T1000 (cell line): ENCODE data around the gene ABCG1.

Experiments
- DNase-seq: peaks from one replicate; lab custom pipeline; 2025; ENCODE audit warnings: mixed read lengths; lab: John Stamatoyannopoulos, UW

ABCG1 gene

DNA sequence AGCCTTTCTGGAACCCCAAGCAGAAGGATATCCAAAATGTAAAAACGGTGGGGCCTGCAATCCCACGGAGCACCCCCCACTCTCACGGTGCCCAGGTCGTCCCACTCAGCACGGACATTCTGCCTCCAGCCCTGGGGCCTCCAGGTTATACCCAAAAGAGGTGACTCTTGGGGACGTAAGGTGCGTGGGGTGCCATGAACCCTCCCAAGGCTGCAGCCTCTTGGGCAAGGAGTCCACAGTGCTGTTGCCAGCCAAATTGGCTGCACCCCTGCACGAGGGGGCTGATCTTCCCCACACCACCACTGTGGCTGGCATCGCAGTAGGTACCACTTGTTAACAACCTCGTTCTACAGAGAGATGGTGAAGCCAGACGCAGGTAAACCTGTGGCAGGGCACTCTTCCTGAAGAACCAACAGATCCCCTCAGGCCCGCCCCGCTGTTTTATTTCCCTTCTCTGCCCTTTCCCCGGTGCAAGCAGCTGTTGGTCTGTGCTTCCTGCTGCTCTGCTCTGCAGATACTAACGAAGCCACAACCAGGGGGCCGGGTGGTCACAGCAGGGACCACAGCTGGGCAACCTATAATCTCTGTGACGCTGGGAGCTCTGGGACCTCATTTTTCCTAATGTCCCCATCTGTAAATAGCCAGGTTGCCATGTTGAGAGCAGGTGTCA, 87.6 kb downstream of the ABCG1 start:
- no peak for DNase-seq

- no peak for DNase-seq
These were observed 88.2 kb downstream of the ABCG1 start for GRCh38 chr21:42307106-42307505.

DNA sequence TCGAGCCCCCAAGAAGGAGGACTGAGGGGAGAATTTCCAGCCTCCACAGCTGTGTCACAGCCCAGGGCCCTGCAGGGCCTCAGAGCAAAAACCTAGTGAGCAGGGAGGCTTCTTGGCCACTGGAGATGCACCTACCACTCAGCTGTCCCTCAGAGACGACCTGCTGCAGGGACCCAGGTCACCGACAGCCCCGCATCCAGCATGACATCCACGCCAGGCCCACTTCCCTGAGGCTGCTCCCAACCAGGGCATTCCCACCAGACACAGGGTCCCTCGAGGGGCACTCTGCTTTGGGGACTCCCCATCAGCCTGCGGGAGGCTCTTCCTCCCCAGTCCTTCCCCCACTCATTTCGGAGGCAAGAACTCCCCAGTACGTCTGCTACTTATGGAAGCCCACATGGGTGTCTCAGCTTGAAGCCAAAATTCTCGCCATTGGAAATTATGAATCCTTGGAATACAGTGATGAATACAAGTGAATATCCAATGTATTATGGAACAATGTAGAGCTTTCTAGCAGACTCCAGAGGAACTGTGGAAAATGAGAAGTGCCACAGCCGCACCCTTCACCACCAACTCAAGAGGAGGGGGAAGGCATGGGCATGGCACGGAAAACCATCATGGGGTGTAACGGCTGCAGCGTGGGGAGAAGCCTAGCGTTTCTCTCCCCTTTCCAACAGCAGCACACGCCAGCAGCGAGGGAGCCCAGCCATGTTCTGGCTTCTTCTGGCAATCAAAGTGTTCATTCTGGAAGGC, 89.4 kb downstream of the ABCG1 start:
- no peak for DNase-seq

- no peak for DNase-seq
These were observed 90.2 kb downstream of the ABCG1 start for GRCh38 chr21:42308914-42309752.

DNA sequence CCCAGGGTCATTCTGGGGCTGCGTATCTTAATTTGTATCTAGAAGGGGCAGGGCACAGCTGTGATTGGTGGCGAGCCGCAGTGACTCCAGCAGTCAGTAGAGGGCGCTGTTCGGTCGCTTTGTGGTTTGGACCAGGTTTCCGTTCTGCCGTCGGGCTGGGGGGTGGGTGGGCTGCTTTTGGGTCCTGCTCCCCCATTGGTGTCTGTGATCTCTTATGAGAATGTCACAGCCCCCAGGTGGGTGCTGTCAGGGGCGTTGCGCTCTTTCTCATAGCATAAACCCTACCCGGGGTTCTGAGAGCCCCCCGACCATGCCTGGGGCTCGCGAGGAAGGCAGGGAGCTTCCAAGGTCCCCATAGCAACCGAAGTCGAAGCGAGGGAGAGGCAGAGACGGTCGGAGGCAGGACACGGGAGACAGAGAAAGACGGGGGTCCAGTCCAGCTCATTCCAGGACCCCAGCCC, 90.8 kb downstream of the ABCG1 start:
- DNase-seq, result no peak

DNA sequence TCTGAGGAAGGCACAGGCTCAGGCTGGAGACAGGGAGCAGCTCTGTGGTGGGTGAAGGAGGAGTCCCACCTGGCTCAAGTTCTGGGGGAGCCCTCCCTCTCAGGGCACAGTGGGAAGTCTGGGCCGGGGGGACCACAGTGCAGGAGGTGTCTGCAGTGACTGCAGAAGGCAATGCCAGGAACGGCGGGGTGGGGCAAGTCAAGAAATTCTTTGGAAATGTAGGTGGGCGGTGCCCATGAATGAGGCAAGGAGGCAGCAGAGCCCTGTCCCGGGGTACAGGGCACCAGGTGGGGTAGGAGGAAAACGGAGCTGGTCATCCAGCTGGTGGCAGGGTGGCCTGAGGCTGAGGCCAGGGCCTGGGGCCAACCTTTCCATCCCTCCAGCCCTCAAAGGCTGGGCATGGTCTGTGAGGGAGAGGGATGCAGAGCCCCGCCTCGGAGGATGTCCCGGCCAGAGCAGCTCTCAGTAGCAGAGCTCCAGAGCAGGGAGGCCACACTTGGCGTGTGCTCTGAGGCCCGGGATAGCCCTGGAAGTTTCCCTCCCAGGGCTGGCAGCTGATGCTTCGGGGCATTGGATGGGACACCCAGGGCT, 91.6 kb downstream of the ABCG1 start:
- no peak for DNase-seq

GRCh38 chr21:42311160-42311559, 92.2 kb downstream of the ABCG1 start:
- DNase-seq, result no peak

DNA sequence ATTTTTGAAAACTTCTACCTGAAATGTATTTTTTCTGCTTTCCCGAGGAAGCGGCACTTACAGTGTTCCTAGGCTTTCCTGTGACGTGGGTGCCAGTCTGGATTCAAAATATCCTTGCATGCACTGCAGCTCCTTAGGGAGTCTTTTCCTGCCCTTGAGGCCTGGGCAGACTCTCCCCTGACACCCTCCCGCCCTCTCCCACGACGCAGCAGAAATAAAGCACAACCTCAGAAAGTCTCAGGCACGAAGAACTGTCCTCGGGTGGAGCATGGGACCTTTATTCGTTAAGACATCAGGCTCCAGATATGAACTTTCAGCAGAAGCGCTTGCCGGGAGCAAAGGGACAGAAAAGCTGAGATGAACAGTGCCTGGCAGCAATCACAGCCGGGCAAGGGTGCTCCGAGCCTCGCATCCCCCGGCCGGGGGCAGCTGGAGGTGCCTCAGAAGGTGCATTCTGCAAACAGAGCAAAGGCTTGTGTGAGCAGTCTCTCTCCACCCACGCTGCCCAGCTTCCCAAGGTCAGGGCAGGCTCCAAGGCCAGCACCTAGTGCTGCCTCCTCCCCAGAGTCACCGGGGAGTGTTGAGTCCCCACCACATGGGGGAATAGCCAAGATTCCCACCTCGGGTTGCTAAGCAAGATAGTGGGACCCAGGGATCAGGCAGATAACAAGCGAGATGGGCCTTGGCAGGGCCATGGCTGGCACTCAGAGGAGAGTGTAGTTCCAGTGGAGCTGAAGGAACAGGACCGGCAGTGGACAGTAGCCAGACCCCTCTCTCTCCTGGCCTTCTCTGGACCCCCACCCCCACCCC, 93.1 kb downstream of the ABCG1 start:
- DNase-seq, result no peak

GRCh38 chr21:42312626-42313104, 93.7 kb downstream of the ABCG1 start:
- no peak for DNase-seq

DNA sequence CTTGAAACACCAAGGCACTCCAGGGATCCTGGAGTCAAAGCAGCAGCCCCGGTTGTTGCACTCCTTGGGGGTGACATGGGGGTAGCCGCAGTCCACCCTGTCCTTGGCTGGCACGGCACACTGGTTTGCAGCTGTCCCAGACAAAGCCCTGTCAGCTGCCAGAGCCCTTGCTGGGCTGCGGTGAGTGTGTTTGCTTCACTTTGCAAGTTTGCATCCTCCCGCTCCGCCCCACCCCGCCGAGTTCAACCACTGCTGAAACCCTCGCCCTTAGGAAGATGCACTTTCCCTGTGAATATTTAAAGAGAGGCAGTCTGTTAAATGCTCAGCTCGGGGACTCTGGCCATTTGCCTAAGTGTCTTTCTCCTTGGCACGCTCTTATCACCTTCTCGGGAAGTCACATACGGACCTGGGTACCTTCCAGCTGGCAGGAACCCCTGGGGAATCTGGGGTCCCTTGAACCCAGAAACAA, 94.6 kb downstream of the ABCG1 start:
- no peak for DNase-seq

- DNase-seq, result no peak
These were observed 95.8 kb downstream of the ABCG1 start for GRCh38 chr21:42314616-42315295.

DNA sequence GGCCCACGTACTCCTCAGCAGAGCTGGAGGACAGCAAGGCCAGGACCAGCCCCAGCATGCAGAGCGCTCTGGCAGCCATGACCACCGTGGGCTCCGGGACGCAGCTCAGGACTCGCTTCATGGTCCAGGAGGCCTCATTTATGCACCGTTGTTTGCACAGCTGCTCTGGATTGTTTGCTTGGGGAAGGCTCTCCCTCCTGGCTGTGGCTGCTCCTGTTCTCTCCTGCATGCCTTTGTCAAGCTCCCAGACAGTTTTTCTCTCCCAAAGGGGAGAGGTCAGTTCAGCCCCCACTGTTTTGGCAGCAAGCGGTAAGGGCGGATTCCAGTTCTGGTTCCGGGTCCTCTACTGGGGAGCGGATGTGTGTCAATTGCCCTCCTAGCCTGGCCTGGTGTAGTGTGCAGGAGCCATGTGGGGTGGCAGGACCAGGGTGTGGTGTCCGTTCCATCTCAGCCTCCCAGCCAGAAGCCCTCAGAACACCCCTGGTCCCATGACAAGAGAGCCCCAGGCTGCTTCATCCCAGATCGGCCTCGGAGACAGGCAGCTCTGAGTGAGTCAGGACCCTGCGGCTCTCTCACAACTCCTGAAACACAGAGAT, 96.5 kb downstream of the ABCG1 start, which contains the start of gene TFF3:
TFF3 (minus strand) TSS at position 114 of the 596 bp plus-strand sequence; CDS start at position 79, 35 bp downstream.
- DNase-seq, result no peak

DNA sequence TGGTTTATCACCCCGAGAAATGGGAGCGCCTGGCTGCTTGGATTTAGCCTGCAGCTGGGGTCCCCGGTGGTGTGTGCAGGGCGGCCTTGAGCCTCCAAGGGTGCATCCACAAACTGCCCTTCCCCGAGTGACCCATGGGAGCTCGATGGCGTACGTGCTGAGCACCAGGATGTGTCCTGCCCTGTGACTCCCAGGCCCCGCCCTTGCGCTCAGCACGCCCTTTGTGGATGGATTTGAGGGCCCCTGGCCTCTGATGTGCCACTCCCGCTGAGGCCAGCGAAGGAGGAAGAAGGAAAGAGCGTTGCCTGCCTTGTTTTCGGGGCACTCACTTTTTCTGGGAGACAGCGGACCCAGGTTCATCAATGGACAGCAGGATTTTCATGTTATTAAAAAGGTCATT, 98.0 kb downstream of the ABCG1 start:
- no peak for DNase-seq

DNA sequence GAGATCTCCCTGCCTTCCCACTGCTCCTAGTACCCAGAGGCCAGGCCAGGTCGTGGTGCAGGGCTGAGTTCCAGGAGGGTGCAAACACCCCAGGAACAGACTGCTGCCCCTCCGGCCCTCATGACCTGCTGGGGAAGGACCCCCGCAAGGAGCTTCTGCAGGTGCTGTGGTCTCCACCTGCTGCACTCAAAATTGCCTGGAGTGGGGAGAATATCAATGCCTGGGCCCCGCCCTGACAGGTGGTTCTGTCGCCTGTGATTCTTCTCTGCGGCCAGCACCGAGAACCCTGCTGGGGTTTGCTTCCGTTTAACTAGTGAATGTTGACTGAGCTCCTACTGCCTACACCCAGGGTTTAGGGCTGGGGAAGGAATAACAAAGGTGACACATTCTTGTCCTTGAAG, 98.4 kb downstream of the ABCG1 start:
- DNase-seq, result no peak

- no peak for DNase-seq
These were observed 99.1 kb downstream of the ABCG1 start for GRCh38 chr21:42317826-42318746.

DNA sequence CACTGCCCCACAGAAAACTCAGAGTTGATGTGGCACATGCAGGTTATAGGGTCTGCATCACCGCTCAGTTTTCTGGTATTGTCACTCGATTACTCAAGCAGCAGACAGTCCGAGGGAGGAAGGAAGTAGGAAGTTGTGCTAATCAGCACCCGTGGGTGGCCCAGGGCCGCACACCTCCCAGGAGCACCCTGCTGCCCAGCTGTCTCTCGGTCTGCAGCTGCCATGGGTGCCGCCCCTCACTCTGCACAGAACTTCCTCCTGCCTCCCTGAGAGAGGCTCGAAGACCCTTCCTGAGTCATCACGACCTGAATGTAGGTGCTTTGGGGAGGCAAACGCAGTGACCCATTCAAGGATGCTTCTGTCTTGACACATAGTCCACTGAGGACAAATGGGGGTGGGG, 100.4 kb downstream of the ABCG1 start:
- no peak for DNase-seq

- DNase-seq, result no peak
These were observed 101.1 kb downstream of the ABCG1 start for GRCh38 chr21:42319851-42320572.

GRCh38 chr21:42320791-42321190, 101.9 kb downstream of the ABCG1 start:
- DNase-seq, result no peak
